NT2/D1 (cell line): ENCODE measurements around the gene SREK1.

Experiments used
- SUZ12 ChIP-seq: IDR thresholded peaks from 2 replicates; pipeline ENCODE4 v1.6.1; 2011; ENCODE audit not compliant: insufficient read length, insufficient read depth; ENCODE audit errors: extremely low read depth
- YY1 ChIP-seq: IDR thresholded peaks from 2 replicates; pipeline ENCODE4 v1.6.1; 2011; ENCODE audit not compliant: insufficient read length, insufficient read depth
- ZNF274 ChIP-seq: IDR thresholded peaks from 2 replicates; pipeline ENCODE4 v1.6.1; 2011; ENCODE audit warnings: mild to moderate bottlenecking, low read depth, low read length

DNA sequence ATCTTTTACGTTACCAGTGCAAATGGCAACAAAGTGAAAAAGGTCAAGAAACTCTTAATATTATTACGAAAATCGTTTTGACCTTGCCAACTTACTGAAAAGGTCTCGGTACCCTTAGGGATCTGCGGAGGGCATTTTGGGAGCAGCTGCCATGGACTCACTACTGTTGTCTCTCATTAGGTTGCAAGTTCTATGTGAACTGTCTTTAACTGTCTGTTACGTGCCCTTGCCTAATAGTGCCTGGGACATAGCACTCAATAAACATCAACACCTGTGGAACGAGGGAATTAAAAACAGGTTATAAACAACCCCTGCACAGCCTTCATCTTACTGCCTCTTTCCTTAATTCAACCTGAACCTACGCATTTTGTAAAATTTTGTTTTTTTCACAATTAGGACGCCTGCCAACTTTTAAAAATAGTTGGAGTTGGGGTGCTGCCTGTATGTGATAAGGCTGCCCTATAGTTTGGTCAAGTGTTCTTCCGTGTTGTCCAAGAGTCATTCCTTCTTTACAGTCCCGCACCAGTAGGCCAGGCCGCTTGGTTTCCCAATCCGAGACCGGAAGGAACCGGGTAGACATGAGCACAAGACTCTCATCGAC is 527 bp upstream of the SREK1 start:
- no peak for TF ChIP-seq YY1
- no peak for TF ChIP-seq ZNF274
- TF ChIP-seq SUZ12 = no peak
